Right lobe of liver (tissue), 6 donors: ENCODE results near the gene TREX2. TPM values are rescaled to one million over a fixed set of nuclear protein-coding genes. Genes with fewer than 3 reads are reported as not detected.

Experiments
- ATAC-seq, 4 donors: fragments of 200-7000 bp; cut with Tn5 transposase; one replicate each; pipeline ENCODE4 v1.9.1; 2020; ENCODE audit warnings: mild to moderate bottlenecking in 4 of 4, moderate library complexity in 4 of 4
- DNase-seq, 3 donors: peaks; one replicate each; pipeline ENCODE4 v3.0.0-alpha.2; 2020
- H3K27ac ChIP-seq, 3 donors: fragments of 200-600 bp; one replicate each; pipeline ENCODE4 v1.8.0; 2022
- H3K27me3 ChIP-seq, 2 donors: fragments of 200-600 bp; one replicate each; pipeline ENCODE4 v1.8.0; 2022
- H3K36me3 ChIP-seq, 4 donors: fragments of 200-600 bp; sonication (generic) in 1 of 4; one replicate each; pipeline versions ENCODE4 v1.5.1 to v1.8.0; 2017 to 2022; ENCODE audit warnings: control low read depth in 1 of 4
- H3K4me1 ChIP-seq, 4 donors: fragments of 200-600 bp; sonication (generic) in 1 of 4; one replicate each; pipeline versions ENCODE4 v1.5.1 to v1.8.0; 2017 to 2022; ENCODE audit warnings: control low read depth in 1 of 4
- H3K4me3 ChIP-seq, 3 donors: fragments of 200-600 bp; one replicate each; pipeline ENCODE4 v1.8.0; 2022
- H3K9me3 ChIP-seq, 4 donors: fragments of 200-600 bp; sonication (generic) in 1 of 4; one replicate each; pipeline versions ENCODE4 v1.5.1 to v1.8.0; 2017 to 2022; ENCODE audit warnings: control low read depth in 1 of 4
- CTCF ChIP-seq, 4 donors: fragments of 200-600 bp in 3 of 4; fragments of 450-650 bp in 1 of 4; IDR thresholded peaks; one replicate each; pipeline versions ENCODE4 v1.5.1 to v1.8.0; 2016 to 2022; ENCODE audit warnings: antibody characterized with exemption in 4 of 4, mild to moderate bottlenecking in 2 of 4
- POLR2A ChIP-seq: fragments of 450-650 bp; IDR thresholded peaks from one replicate; pipeline ENCODE4 v1.6.1; 2017; ENCODE audit warnings: antibody characterized with exemption, mild to moderate bottlenecking
- WGBS: methylation state at CpG from one replicate; pipeline ENCODE4 v1.1.6; 2018; ENCODE audit warnings: low coverage, low lambda C conversion rate; ENCODE audit not compliant: insufficient coverage; ENCODE audit errors: missing lambda C conversion rate; 5-methylcytosine and 5-hydroxymethylcytosine counted together
- intact Hi-C, 2 donors: fragments of 100-400 bp; cut with DNase I; formaldehyde crosslinking; loops; one replicate each; pipeline versions ENCODE4 v1.11.2 to v1.14.1; 2022
- total RNA-seq, 6 experiments: library from RNA; depleted of rRNA in 2 of 6; stranded (reverse); fragments of >200 nt in 2 of 6; fragmentation: NEBNext Ultra II Directional in 3 of 6; extraction: Animal tissue kit (Norgen Biotek cat#: 25700) in 3 of 6; gene quantifications; one replicate each; pipeline versions ENCODE4 v1.1.0 to v1.2.4, GENCODE V29; 2016 to 2023
- donor health status: DM: no; HTN: yes; CAD: no.
- donor health status: DM: no; HTN: no; CAD: no.
- donor health status: DM: no; HTN: no; CAD: no.
- donor health status: DM: no; HTN: yes; CAD: no.
- donor health status: DM: no; HTN: yes; CAD: no.

TREX2 gene
- total RNA-seq, 6 experiments from 2014 or later = 0.18 to 0.46 (median 0.23) TPM; not detected in 2

- Histone ChIP-seq H3K9me3 (no peaks in the 10 kb centered on the region), H3K36me3 (no peaks in the 10 kb centered on the region), H3K27ac (no peak overlapping the region), H3K4me3 (no peak overlapping the region), H3K27me3 (no peaks in the 10 kb centered on the region), H3K4me1 (peaks cover 0 to 7% (median 0%) of the 10 kb centered on the region in 4 donors)
- DNase-seq = no peak
- TF ChIP-seq POLR2A (no peak), CTCF (IDR thresholded peaks at IDR 0.05) (no peak)
- no peak for ATAC-seq
- intact Hi-C loops = no loop called here
- WGBS = 88% methylated on average over 8 of the region's 11 CpGs
These were observed 32.1 kb downstream of the TREX2 start for GRCh38 chrX:153413731-153414130.

- DNase-seq (no peak), ATAC-seq (no peak)
- Histone ChIP-seq H3K27me3 (no peaks in the 10 kb centered on the region), H3K36me3 (no peaks in the 10 kb centered on the region), H3K4me3 (no peak overlapping the region), H3K27ac (no peak overlapping the region), H3K4me1 (peaks cover 0 to 7% (median 0%) of the 10 kb centered on the region in 4 donors), H3K9me3 (no peaks in the 10 kb centered on the region)
- WGBS = 43% methylated on average over 8 of the region's 23 CpGs
- intact Hi-C loops = no loop called here
- TF ChIP-seq POLR2A (no peak), CTCF (IDR thresholded peaks at IDR 0.05) (no peak)
These were observed 32.8 kb downstream of the TREX2 start for GRCh38 chrX:153412746-153413720.

- no peaks in the 10 kb centered on the region for H3K9me3 ChIP-seq
- H3K27ac ChIP-seq = no peak overlapping the region
- intact Hi-C loops = no loop called here
These were observed 33.8 kb downstream of the TREX2 start for GRCh38 chrX:153411988-153412574.

More at GRCh38 chrX:153411988-153412574, 33.8 kb downstream of the TREX2 start:
- DNase-seq (no peak), ATAC-seq (no peak)
- Histone ChIP-seq H3K27me3 (no peaks in the 10 kb centered on the region), H3K4me3 (peak overlapping the region; percentile 12 to 52 (median 37)), H3K4me1 (peaks cover 0 to 7% (median 0%) of the 10 kb centered on the region in 4 donors), H3K36me3 (no peaks in the 10 kb centered on the region)
- no peak for TF ChIP-seq CTCF (IDR thresholded peaks at IDR 0.05)
- TF ChIP-seq POLR2A = no peak
- WGBS = 74% methylated on average over 13 of the region's 17 CpGs
